ENCODE data around the gene TNFSF9.

DNA sequence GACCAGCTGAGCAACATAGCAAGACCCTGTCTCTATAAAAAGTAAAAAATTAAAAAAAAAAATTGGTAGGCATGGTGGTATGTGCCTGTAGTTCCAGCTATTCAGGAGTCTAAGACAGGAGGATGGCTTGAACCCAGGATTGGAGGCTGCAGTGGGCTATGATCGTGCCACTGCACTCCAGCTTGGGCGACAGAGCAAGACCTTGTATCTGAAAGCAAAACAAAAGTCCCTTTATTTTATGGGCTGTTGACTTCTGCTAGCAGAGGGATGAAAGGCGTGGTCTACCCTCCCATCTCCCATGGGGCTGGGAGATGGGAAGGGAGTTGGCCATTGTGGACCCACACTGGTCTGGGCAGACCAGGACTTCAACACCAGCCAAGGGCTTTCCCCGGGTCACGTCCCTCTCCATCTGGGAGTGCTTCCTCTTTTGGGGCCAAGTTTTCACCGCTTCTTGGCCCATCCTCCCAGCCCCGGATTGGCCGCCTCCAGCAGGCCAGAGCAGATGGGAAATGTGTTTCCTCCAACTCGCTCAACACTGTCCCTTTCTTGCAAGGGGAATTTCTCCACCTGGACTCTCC, 2.2 kb upstream of the TNFSF9 start:
- no peak for TF ChIP-seq POLR2A (IDR thresholded peaks at IDR 0.05)
- TF ChIP-seq EP300 (IDR thresholded peaks at IDR 0.05): no peak

Data from upper lobe of left lung (tissue), 4 donors.